KMS-11 (cell line): Measurements from ENCODE around the gene FLCN.

Experiments used
- H2AFZ ChIP-seq: fragments of 200-600 bp; sonication (generic); 2 replicates; pipeline ENCODE4 v1.6.1; 2016; ENCODE audit warnings: antibody characterized with exemption, mixed run types, low read depth
- H3K27ac ChIP-seq: fragments of 200-600 bp; sonication (generic); 2 replicates; pipeline ENCODE4 v1.6.1; 2016; ENCODE audit warnings: mild to moderate bottlenecking, mixed run types
- H3K27me3 ChIP-seq: fragments of 200-600 bp; sonication (generic); 2 replicates; pipeline ENCODE4 v1.6.1; 2017; ENCODE audit warnings: mild to moderate bottlenecking, low read depth, mixed run types, moderate library complexity; ENCODE audit not compliant: insufficient read depth
- H3K36me3 ChIP-seq: fragments of 200-600 bp; sonication (generic); 2 replicates; pipeline ENCODE4 v1.6.1; 2017; ENCODE audit warnings: mild to moderate bottlenecking, mixed run types; ENCODE audit not compliant: insufficient read depth
- H3K4me1 ChIP-seq: fragments of 200-600 bp; sonication (generic); 2 replicates; pipeline ENCODE4 v1.6.1; 2016; ENCODE audit warnings: mild to moderate bottlenecking, low read depth, mixed run types; ENCODE audit not compliant: poor library complexity, severe bottlenecking
- H3K4me2 ChIP-seq: fragments of 200-600 bp; sonication (generic); 2 replicates; pipeline ENCODE4 v1.7.0; 2016; ENCODE audit warnings: mild to moderate bottlenecking, mixed run types
- H3K4me3 ChIP-seq: fragments of 200-600 bp; sonication (generic); IDR thresholded peaks from 2 replicates; pipeline ENCODE4 v1.6.1; 2017; ENCODE audit warnings: low read depth, low read length, mixed read lengths; ENCODE audit not compliant: insufficient read depth
- H3K79me2 ChIP-seq: fragments of 200-600 bp; sonication (generic); 2 replicates; pipeline ENCODE4 v1.6.1; 2016; ENCODE audit warnings: low read depth, mixed run types; ENCODE audit not compliant: insufficient read depth
- H3K9ac ChIP-seq: fragments of 200-600 bp; sonication (generic); 2 replicates; pipeline ENCODE4 v1.6.1; 2016; ENCODE audit warnings: mild to moderate bottlenecking, mixed run types
- H4K20me1 ChIP-seq: fragments of 200-600 bp; sonication (generic); 2 replicates; pipeline ENCODE4 v1.6.1; 2016; ENCODE audit warnings: mild to moderate bottlenecking, mixed run types; ENCODE audit not compliant: insufficient read depth
- TF ChIP-seq, protein P1 (sequence below): fragments of 200-600 bp; sonication (generic); conservative IDR thresholded peaks from 2 replicates; pipeline ENCODE4 v1.6.1; 2017; ENCODE audit warnings: low read depth, mild to moderate bottlenecking, antibody characterized with exemption, low read length, moderate library complexity, mixed read lengths

FLCN gene

DNA sequence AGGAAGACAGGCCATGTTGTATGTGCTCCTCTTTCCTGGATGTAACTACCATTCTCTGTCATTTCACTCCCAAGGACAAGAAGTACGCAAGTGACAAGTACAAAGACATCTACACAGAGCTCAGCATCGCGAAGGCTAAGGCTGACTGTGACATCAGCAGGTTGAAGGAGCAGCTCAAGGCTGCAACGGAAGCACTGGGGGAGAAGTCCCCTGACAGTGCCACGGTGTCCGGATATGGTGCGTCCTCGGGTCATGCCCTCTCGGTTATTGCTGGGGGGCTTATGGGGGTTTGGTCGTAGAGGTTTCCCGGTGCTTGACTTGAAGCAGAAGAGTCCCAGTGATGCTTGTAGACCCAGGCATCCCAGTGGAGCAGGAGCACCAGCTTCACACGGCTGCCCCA, 59.8 kb downstream of the FLCN start:
- Histone ChIP-seq H3K4me1 (no peaks in the 10 kb centered on the region), H2AFZ (no peak overlapping the region), H3K27ac (no peak overlapping the region), H4K20me1 (no peaks in the 10 kb centered on the region), H3K79me2 (no peaks in the 10 kb centered on the region), H3K27me3 (no peaks in the 10 kb centered on the region), H3K4me2 (no peak overlapping the region), H3K4me3 (no peak overlapping the region), H3K36me3 (no peaks in the 10 kb centered on the region), H3K9ac (no peak overlapping the region)
- TF ChIP-seq, protein P1, sequence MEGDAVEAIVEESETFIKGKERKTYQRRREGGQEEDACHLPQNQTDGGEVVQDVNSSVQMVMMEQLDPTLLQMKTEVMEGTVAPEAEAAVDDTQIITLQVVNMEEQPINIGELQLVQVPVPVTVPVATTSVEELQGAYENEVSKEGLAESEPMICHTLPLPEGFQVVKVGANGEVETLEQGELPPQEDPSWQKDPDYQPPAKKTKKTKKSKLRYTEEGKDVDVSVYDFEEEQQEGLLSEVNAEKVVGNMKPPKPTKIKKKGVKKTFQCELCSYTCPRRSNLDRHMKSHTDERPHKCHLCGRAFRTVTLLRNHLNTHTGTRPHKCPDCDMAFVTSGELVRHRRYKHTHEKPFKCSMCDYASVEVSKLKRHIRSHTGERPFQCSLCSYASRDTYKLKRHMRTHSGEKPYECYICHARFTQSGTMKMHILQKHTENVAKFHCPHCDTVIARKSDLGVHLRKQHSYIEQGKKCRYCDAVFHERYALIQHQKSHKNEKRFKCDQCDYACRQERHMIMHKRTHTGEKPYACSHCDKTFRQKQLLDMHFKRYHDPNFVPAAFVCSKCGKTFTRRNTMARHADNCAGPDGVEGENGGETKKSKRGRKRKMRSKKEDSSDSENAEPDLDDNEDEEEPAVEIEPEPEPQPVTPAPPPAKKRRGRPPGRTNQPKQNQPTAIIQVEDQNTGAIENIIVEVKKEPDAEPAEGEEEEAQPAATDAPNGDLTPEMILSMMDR: no peak

DNA sequence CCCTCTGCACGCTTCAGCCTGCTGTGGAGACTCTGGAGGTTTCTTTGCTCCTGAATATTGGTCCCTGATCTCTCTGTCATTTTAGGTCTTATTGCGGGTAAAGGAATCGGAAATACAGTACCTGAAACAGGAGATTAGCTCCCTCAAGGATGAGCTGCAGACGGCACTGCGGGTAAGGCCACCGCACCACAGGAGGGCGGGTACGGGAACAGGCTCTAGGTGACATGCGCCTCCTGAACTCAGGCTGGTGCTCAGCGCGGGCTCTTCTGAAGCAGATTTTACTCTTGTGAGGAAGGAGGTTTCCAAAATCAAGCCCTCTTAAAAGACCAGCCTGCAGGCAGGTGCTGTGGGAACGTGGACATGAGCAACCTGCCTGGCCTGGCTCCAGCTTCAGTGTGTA, 60.6 kb downstream of the FLCN start:
- no peaks in the 10 kb centered on the region for H3K79me2 ChIP-seq
- no peak overlapping the region for H3K9ac ChIP-seq
- H3K36me3 ChIP-seq: no peaks in the 10 kb centered on the region
- no peaks in the 10 kb centered on the region for H3K27me3 ChIP-seq
- TF ChIP-seq, protein P1: no peak
- no peak overlapping the region for H2AFZ ChIP-seq
- H3K4me1 ChIP-seq: no peaks in the 10 kb centered on the region
- no peak overlapping the region for H3K4me2 ChIP-seq
- H3K27ac ChIP-seq: no peak overlapping the region
- no peak overlapping the region for H3K4me3 ChIP-seq
- no peaks in the 10 kb centered on the region for H4K20me1 ChIP-seq

DNA sequence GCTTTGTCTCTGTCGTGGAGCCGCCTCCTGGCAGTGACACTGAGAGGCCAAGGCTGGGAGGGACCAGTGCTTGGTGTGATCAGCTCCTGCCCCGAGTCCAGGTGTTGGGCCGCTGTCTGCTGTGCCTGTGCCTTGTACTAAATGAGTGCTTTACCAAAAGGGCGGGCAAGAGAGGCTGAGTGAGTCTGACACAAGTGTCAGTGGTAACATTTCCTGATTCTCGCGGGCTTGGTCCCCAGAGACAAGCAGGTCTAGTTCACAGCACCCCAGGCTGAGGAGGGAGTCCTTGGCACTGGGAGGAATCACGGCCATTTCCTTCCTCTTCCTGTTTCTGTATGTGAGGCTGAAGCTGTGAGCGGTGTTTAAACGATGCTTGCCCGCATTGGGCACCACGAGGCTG, 61.1 kb downstream of the FLCN start:
- no peaks in the 10 kb centered on the region for H3K4me1 ChIP-seq
- no peak overlapping the region for H3K4me2 ChIP-seq
- H3K79me2 ChIP-seq: no peaks in the 10 kb centered on the region
- no peak overlapping the region for H3K9ac ChIP-seq
- H3K36me3 ChIP-seq: no peaks in the 10 kb centered on the region
- TF ChIP-seq, protein P1: no peak
- no peaks in the 10 kb centered on the region for H4K20me1 ChIP-seq
- no peak overlapping the region for H3K27ac ChIP-seq
- no peak overlapping the region for H3K4me3 ChIP-seq
- no peak overlapping the region for H2AFZ ChIP-seq
- H3K27me3 ChIP-seq: no peaks in the 10 kb centered on the region

DNA sequence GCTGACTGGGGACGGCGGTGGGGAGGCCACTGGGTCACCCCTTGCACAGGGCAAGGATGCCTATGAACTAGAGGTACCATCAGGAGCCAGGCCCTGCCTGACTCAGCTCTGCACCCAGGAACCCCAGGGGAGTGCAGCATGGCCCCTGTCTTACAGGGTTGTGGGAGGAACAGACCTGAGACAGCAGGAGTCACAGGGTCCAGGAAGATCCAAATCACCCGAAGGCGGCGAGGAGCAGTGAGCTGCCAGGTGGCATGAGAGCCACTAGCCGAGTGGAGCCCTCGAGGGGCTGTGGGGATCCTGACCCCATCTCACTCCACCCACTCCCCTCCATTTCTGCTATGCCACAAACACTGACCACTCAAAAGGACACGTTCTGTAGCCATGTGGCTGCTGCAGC, 61.6 kb downstream of the FLCN start:
- Histone ChIP-seq H3K36me3 (no peaks in the 10 kb centered on the region), H3K4me1 (no peaks in the 10 kb centered on the region)

More for the DNA sequence above, 61.6 kb downstream of the FLCN start:
- no peak overlapping the region for H3K27ac ChIP-seq
- no peaks in the 10 kb centered on the region for H3K79me2 ChIP-seq
- no peaks in the 10 kb centered on the region for H3K27me3 ChIP-seq
- no peaks in the 10 kb centered on the region for H4K20me1 ChIP-seq
- no peak overlapping the region for H3K4me3 ChIP-seq
- H2AFZ ChIP-seq: no peak overlapping the region
- TF ChIP-seq, protein P1: no peak
- no peak overlapping the region for H3K9ac ChIP-seq
- H3K4me2 ChIP-seq: no peak overlapping the region
